H1 (cell line): ENCODE results near the gene TNFSF4. TPM values are rescaled to one million over a fixed set of nuclear protein-coding genes. Genes with fewer than 3 reads are reported as not detected.

Experiments used
- CTCF ChIA-PET: fragments of 300-600 bp; sonication (Branson Sonifier 250); formaldehyde crosslinking; loops from one replicate; lab custom pipeline; 2021; ENCODE audit not compliant: partially characterized antibody; lab: Charles Lee
- POLR2A ChIA-PET: fragments of 300-600 bp; sonication (Branson Sonifier 250); formaldehyde crosslinking; loops from one replicate; lab custom pipeline; 2021; ENCODE audit warnings: inconsistent platforms; ENCODE audit not compliant: partially characterized antibody; lab: Charles Lee
- DNase-seq, 2 experiments: peaks; one replicate each; pipeline versions ENCODE4 v3.0.0 to v3.0.0-alpha.2; 2010 to 2022; ENCODE audit warnings: low spot score in 2 of 2, low read depth in 1 of 2, mixed read lengths in 1 of 2
- FAIRE-seq: peaks from 2 replicates; lab custom pipeline; 2011; peaks lifted over from hg19 to GRCh38; lab: Jason Lieb, UNC
- H2AFZ ChIP-seq: 2 replicates; pipeline ENCODE4 v1.8.1; 2012; ENCODE audit warnings: low read length, inconsistent platforms
- H2AK5ac ChIP-seq: 2 replicates; pipeline ENCODE4 v1.6.1; 2013; ENCODE audit warnings: low read depth, low read length
- H2BK120ac ChIP-seq: replicated peaks from 2 replicates; pipeline ENCODE3; 2013; ENCODE audit warnings: low read depth, low read length, inconsistent platforms
- H2BK12ac ChIP-seq: 2 replicates; pipeline ENCODE4 v1.6.1; 2013; ENCODE audit warnings: low read depth, low read length
- H2BK15ac ChIP-seq: 2 replicates; pipeline ENCODE4 v1.6.1; 2013; ENCODE audit warnings: low read length
- H2BK20ac ChIP-seq: 2 replicates; pipeline ENCODE4 v1.6.1; 2013; ENCODE audit warnings: low read length
- H2BK5ac ChIP-seq: 2 replicates; pipeline ENCODE4 v1.6.1; 2013; ENCODE audit warnings: low read depth, low read length
- H3K14ac ChIP-seq: 2 replicates; pipeline ENCODE4 v1.6.1; 2013; ENCODE audit warnings: inconsistent platforms; ENCODE audit not compliant: insufficient read length
- H3K18ac ChIP-seq: 2 replicates; pipeline ENCODE4 v1.6.1; 2013; ENCODE audit warnings: low read length; ENCODE audit errors: extremely low read depth
- H3K23ac ChIP-seq: 2 replicates; pipeline ENCODE4 v1.6.1; 2013; ENCODE audit warnings: inconsistent platforms; ENCODE audit not compliant: insufficient read length
- H3K23me2 ChIP-seq: 2 replicates; pipeline ENCODE4 v1.6.1; 2013; ENCODE audit warnings: low read depth, low read length
- H3K27ac ChIP-seq: 2 replicates; pipeline ENCODE4 v1.6.1; 2011; ENCODE audit warnings: low read depth, low read length, inconsistent platforms
- H3K27me3 ChIP-seq, 4 experiments: replicated peaks in 1 of 4; 1 replicate in 1 of 4; 2 replicates in 3 of 4; pipeline versions ENCODE4 v1.6.1 to v1.8.1; 2011 to 2013; ENCODE audit warnings: low read length in 3 of 4, mild to moderate bottlenecking in 3 of 4, inconsistent platforms in 2 of 4, mixed read lengths in 2 of 4, moderate library complexity in 1 of 4; ENCODE audit not compliant: control insufficient read depth in 3 of 4, insufficient read depth in 3 of 4; ENCODE audit errors: extremely low read depth in 1 of 4
- H3K36me3 ChIP-seq, 4 experiments: 2 replicates each; pipeline versions ENCODE4 v1.6.1 to v1.8.1; 2011 to 2013; ENCODE audit warnings: mild to moderate bottlenecking in 4 of 4, low read length in 3 of 4, moderate library complexity in 2 of 4, control low read depth in 1 of 4, inconsistent platforms in 1 of 4; ENCODE audit not compliant: insufficient read depth in 4 of 4, control insufficient read depth in 2 of 4
- H3K4ac ChIP-seq: replicated peaks from 2 replicates; pipeline ENCODE3; 2013; ENCODE audit warnings: low read length, low read depth, mixed read lengths, inconsistent platforms; ENCODE audit not compliant: insufficient read length
- H3K4me1 ChIP-seq, 4 experiments: replicated peaks in 1 of 4; 1 replicate in 1 of 4; 2 replicates in 3 of 4; pipeline versions ENCODE4 v1.6.1 to v1.8.1; 2011 to 2013; ENCODE audit warnings: low read length in 3 of 4, inconsistent platforms in 2 of 4, mixed read lengths in 1 of 4; ENCODE audit not compliant: insufficient read depth in 4 of 4, control insufficient read depth in 3 of 4
- H3K4me2 ChIP-seq, 2 experiments: 2 replicates each; pipeline versions ENCODE4 v1.6.1 to v1.8.1; 2011 to 2013; ENCODE audit warnings: low read depth in 2 of 2, low read length in 2 of 2, control low read depth in 1 of 2, inconsistent platforms in 1 of 2, mild to moderate bottlenecking in 1 of 2; ENCODE audit not compliant: insufficient read depth in 1 of 2
- H3K4me3 ChIP-seq, 4 experiments: fragments of 200-600, 300-600 bp in 1 of 4; sonication (generic), shearing (Covaris generic), sonication (Bioruptor Twin) in 1 of 4; 2 replicates each; pipeline versions ENCODE4 v1.5.1 to v1.8.1; 2011 to 2016; ENCODE audit warnings: low read length in 4 of 4, low read depth in 3 of 4, control low read depth in 2 of 4, inconsistent platforms in 2 of 4, mild to moderate bottlenecking in 2 of 4, mixed read lengths in 1 of 4, moderate library complexity in 1 of 4; ENCODE audit not compliant: insufficient read depth in 2 of 4; ENCODE audit errors: extremely low read depth in 1 of 4
- H3K56ac ChIP-seq: replicated peaks from 2 replicates; pipeline ENCODE3; 2013; ENCODE audit warnings: low read depth, mild to moderate bottlenecking, mixed read lengths, low read length, inconsistent platforms; ENCODE audit not compliant: insufficient read length
- H3K79me1 ChIP-seq: 2 replicates; pipeline ENCODE4 v1.6.1; 2013; ENCODE audit warnings: low read depth, low read length, control low read depth
- H3K79me2 ChIP-seq, 2 experiments: 2 replicates each; pipeline versions ENCODE4 v1.6.1 to v1.8.1; 2012 to 2013; ENCODE audit warnings: low read length in 2 of 2, mild to moderate bottlenecking in 2 of 2, inconsistent platforms in 1 of 2; ENCODE audit not compliant: insufficient read depth in 2 of 2, control insufficient read depth in 1 of 2
- H3K9ac ChIP-seq, 4 experiments: replicated peaks in 1 of 4; 1 replicate in 1 of 4; 2 replicates in 3 of 4; pipeline versions ENCODE4 v1.6.1 to v1.8.1; 2011 to 2013; ENCODE audit warnings: low read depth in 3 of 4, low read length in 3 of 4, control low read depth in 2 of 4, mild to moderate bottlenecking in 2 of 4, moderate library complexity in 2 of 4, inconsistent platforms in 1 of 4; ENCODE audit errors: extremely low read depth in 1 of 4
- H3K9me3 ChIP-seq, 2 experiments: 2 replicates each; pipeline versions ENCODE4 v1.6.1 to v1.8.1; 2012 to 2013; ENCODE audit warnings: mild to moderate bottlenecking in 2 of 2, moderate library complexity in 2 of 2, control low read depth in 1 of 2, inconsistent platforms in 1 of 2, low read depth in 1 of 2, low read length in 1 of 2, mixed read lengths in 1 of 2; ENCODE audit not compliant: insufficient read depth in 2 of 2
- H4K20me1 ChIP-seq, 2 experiments: replicated peaks in 1 of 2; 2 replicates each; pipeline versions ENCODE3 to v1.8.1; 2011 to 2013; ENCODE audit warnings: inconsistent platforms in 2 of 2, low read length in 2 of 2, mild to moderate bottlenecking in 1 of 2; ENCODE audit not compliant: insufficient read depth in 2 of 2, control insufficient read depth in 1 of 2
- H4K5ac ChIP-seq: 2 replicates; pipeline ENCODE4 v1.6.1; 2013; ENCODE audit warnings: low read length, low read depth, mixed read lengths, inconsistent platforms; ENCODE audit not compliant: insufficient read length
- H4K8ac ChIP-seq: 2 replicates; pipeline ENCODE4 v1.8.0; 2013; ENCODE audit warnings: mild to moderate bottlenecking, moderate library complexity, low read length, inconsistent platforms; ENCODE audit not compliant: insufficient read depth; ENCODE audit errors: extremely low read depth
- H4K91ac ChIP-seq: replicated peaks from 2 replicates; pipeline ENCODE3; 2013; ENCODE audit warnings: low read length, mixed read lengths, inconsistent platforms; ENCODE audit not compliant: insufficient read length
- BACH1 ChIP-seq: IDR thresholded peaks from 2 replicates; pipeline ENCODE4 v1.6.1; 2012; ENCODE audit warnings: low read length, improper control_type of control experiment
- CBX8 ChIP-seq: fragments of 300-800, 300-1000 bp; sonication (generic); IDR thresholded peaks from 2 replicates; pipeline ENCODE4 v1.7.1; 2016; ENCODE audit warnings: low read depth, low read length, borderline replicate concordance
- CTCF ChIP-seq, 3 experiments: IDR thresholded peaks; 1 replicate in 2 of 3; 2 replicates in 1 of 3; pipeline versions ENCODE4 v1.5.1 to v1.6.1; 2011; ENCODE audit warnings: low read length in 3 of 3, mild to moderate bottlenecking in 3 of 3, inconsistent platforms in 2 of 3, low read depth in 1 of 3, moderate library complexity in 1 of 3; ENCODE audit not compliant: insufficient read depth in 1 of 3; ENCODE audit errors: control extremely low read depth in 1 of 3
- HDAC6 ChIP-seq: IDR thresholded peaks from one replicate; pipeline ENCODE4 v1.7.1; 2012; ENCODE audit warnings: low read depth, mild to moderate bottlenecking, inconsistent platforms, low read length, moderate library complexity
- POU5F1 ChIP-seq: IDR thresholded peaks from 2 replicates; pipeline ENCODE4 v1.6.1; 2011; ENCODE audit warnings: low read depth, mild to moderate bottlenecking, low read length, moderate library complexity
- SAP30 ChIP-seq: fragments of 300-600 bp; sonication (generic); IDR thresholded peaks from 2 replicates; pipeline ENCODE4 v1.7.1; 2012; ENCODE audit warnings: low read length, moderate library complexity, mild to moderate bottlenecking, inconsistent platforms; ENCODE audit not compliant: insufficient read depth, insufficient replicate concordance
- TAF1 ChIP-seq: IDR thresholded peaks from 2 replicates; pipeline ENCODE4 v1.6.1; 2011; ENCODE audit warnings: mild to moderate bottlenecking, low read depth, low read length
- TAF7 ChIP-seq: optimal IDR thresholded peaks from 2 replicates; pipeline ENCODE3; 2011; ENCODE audit warnings: low read depth, mild to moderate bottlenecking, inconsistent platforms, low read length, moderate library complexity, borderline replicate concordance
- WGBS, 2 experiments: shearing (Covaris generic) in 1 of 2; methylation state at CpG; one replicate each; pipeline versions ENCODE4 v1.1.6 to v1.1.7; 2013 to 2015; ENCODE audit warnings: low lambda C conversion rate in 2 of 2, mixed read lengths in 2 of 2, inconsistent platforms in 1 of 2, low coverage in 1 of 2, missing lambda C conversion rate in 1 of 2; ENCODE audit not compliant: insufficient replicate concordance in 2 of 2, insufficient coverage in 1 of 2, insufficient read length in 1 of 2; ENCODE audit errors: extremely low coverage in 1 of 2, missing lambda C conversion rate in 1 of 2; 5-methylcytosine and 5-hydroxymethylcytosine counted together
- polyA plus RNA-seq, 7 experiments: library from polyadenylated mRNA; depleted of rRNA in 3 of 7; stranded (reverse) in 5 of 7; unstranded in 2 of 7; fragments of >200 nt in 5 of 7; fragments of 200-250 nt in 2 of 7; gene quantifications; 1 replicate in 5 of 7; 2 replicates in 1 of 7; 4 replicates in 1 of 7; pipeline versions ENCODE4 v1.2.1 to v1.2.3, GENCODE V29; 2011 to 2013; ENCODE audit warnings: missing spikeins in 2 of 7, mixed read lengths in 2 of 7
- total RNA-seq: library from RNA; stranded (reverse); fragmentation: NEBNext Ultra II Directional; extraction: Animal tissue kit (Norgen Biotek cat#: 25700); gene quantifications from 2 replicates; pipeline ENCODE4 v1.2.1, GENCODE V29; 2021
- TF ChIP-seq, protein P1 (sequence below): IDR thresholded peaks from 2 replicates; pipeline ENCODE4 v1.6.1; 2012; ENCODE audit warnings: inconsistent platforms

TNFSF4 gene
- total and polyA plus RNA-seq, 2 of the 8 experiments (the other 6 are each of a cell fraction or from before 2014, with no cell fraction given), result 0.54 to 0.63 TPM

DNA sequence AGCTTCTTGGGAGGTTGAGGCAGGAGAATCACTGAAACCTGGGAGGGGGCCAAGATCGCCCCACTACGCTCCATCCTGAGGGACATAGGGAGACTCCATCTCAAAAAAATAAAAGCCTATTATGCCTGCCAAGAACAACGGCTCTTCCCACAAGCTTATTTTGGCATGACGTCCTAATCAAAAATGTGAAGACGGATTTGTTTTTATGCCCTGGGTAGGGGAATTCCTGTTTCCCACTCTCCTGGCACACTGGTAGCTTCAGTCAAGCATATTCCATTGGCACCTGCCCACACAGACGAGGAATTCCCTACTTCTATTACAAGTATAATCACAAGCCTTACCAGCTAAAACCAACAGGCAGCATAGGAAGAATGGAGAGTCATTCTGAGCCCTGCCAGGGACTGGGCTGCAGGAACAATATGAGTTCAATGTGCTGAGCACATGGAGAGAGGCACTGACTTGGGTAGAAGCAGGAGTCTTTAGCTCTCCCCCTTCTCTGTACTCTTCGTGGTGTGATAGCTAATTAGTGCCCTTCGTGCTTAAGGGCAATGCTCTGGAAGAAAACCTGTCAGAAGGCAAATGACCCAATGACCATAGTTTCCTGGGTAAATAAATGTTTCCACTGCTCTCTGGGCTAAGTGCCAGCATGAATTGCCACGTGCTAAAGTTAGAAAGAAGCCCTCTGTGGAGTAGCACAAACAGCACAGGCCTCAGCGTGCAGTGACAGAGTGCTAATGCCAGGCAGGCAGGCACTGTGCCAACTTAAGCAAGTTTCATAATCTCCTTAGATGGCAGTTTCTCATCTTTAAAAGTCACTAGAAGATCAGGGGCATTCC, 16.8 kb downstream of the TNFSF4 start:
- Histone ChIP-seq H2BK15ac (no peak overlapping the region), H2BK12ac (no peak overlapping the region), H3K9ac (no peak overlapping the region), H2BK20ac (no peak overlapping the region), H3K18ac (no peak overlapping the region), H3K79me2 (no peaks in the 10 kb centered on the region), H3K9me3 (no peaks in the 10 kb centered on the region), H3K27me3 (no peaks in the 10 kb centered on the region), H2BK5ac (no peak overlapping the region), H4K5ac (no peak overlapping the region), H3K56ac (no peak overlapping the region), H3K27ac (no peak overlapping the region), H3K4me2 (no peak overlapping the region), H2AK5ac (no peak overlapping the region), H3K79me1 (no peaks in the 10 kb centered on the region), H4K8ac (no peak overlapping the region), H3K4me1 (no peaks in the 10 kb centered on the region), H4K20me1 (no peaks in the 10 kb centered on the region), H2AFZ (no peak overlapping the region), H3K23me2 (no peaks in the 10 kb centered on the region), H4K91ac (no peak overlapping the region), H3K14ac (no peak overlapping the region), H3K23ac (no peak overlapping the region), H3K4ac (no peak overlapping the region), H2BK120ac (no peak overlapping the region), H3K4me3 (no peak overlapping the region), H3K36me3 (no peaks in the 10 kb centered on the region)
- DNase-seq (no peak), FAIRE-seq (no peak)
- WGBS, 2 experiments, result 91% methylated on average over 8 of the region's 10 CpGs; no CpG with 5 or more reads in 1 of the 2 experiments
- CTCF ChIA-PET, result interaction anchor here (1.0 to 2.9 kb wide), 4 partner anchors 11 to 414 kb away, joined by 3 to 16 read pairs (median 4); no protein-coding TSS in a partner anchor
- POLR2A ChIA-PET, result no interaction called here
- TF ChIP-seq, protein P1, sequence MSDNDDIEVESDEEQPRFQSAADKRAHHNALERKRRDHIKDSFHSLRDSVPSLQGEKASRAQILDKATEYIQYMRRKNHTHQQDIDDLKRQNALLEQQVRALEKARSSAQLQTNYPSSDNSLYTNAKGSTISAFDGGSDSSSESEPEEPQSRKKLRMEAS, result no peak
- TF ChIP-seq CBX8, result no peak
- no peak for TF ChIP-seq BACH1
- no peak for TF ChIP-seq CTCF (IDR thresholded peaks at IDR 0.05; ENCODE audit: control extremely low read depth in 1 of 3, insufficient read depth in 1 of 3, low read depth in 1 of 3, low read length in 3 of 3)
- no peak for TF ChIP-seq SAP30
- no peak for TF ChIP-seq POU5F1
- no peak for TF ChIP-seq TAF7
- no peak for TF ChIP-seq TAF1
- TF ChIP-seq HDAC6, result no peak
